NCI-H2196 treated with DMSO at 0.1 percent for 48 hours (cell line): Measurements from ENCODE around the gene SCARB1.

Experiments used
- DNase-seq: peaks from one replicate; lab custom pipeline; 2025; ENCODE audit not compliant: unreplicated experiment; lab: John Stamatoyannopoulos, UW

Gene SCARB1

DNA sequence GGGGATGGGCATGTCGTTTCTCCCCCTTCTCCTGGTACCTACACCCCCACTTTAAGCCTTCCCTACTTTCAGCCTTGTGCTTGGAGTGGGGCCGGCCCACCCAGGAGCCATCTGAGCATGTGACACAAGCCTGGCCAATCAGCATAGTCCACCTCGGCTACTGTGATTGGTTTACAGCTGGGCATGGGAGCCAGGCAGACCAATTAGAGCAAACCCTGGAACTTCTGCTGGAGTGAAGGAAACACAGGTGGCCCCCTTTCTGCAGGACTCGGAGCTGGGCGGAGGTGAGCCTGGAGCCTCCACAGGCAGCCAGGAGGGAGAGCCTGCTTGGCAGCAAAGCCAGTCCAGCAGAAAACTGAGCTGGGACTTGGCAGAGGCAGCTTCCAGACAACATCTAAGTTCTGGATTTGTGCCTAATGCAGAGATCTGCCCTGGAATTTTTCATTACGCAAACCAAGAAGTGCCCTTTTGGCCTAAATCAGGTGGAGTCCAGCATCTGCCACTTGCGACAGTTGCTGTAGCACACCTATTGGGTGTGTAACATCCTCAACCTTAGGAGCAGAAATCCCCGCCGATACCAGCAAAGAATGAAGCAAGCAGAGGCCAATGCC is 59.5 kb downstream of the SCARB1 start:
- DNase-seq: peak; percentile 66

- no peak for DNase-seq
Observed at GRCh38 chr12:124802361-124802760, 61.3 kb downstream of the SCARB1 start.

DNA sequence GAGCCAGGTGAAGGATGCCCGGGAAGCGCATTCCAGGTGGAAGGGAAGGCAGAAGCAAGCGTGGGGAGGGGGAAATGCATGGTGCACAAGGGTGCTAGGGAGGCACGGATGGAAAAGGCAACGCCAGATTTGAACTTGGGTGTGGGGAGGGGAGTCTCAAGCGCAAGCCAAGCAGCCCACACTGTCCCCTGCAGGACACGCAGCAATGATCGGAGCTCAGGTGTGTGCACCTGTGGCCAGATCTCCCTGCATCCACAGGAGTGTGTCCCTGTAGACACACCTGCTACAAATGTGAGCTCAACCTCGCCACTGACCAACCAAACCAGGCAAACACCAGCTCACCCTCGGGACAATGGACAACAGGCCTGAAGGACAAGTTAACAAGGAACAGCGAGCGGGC is 63.2 kb downstream of the SCARB1 start:
- no peak for DNase-seq

DNA sequence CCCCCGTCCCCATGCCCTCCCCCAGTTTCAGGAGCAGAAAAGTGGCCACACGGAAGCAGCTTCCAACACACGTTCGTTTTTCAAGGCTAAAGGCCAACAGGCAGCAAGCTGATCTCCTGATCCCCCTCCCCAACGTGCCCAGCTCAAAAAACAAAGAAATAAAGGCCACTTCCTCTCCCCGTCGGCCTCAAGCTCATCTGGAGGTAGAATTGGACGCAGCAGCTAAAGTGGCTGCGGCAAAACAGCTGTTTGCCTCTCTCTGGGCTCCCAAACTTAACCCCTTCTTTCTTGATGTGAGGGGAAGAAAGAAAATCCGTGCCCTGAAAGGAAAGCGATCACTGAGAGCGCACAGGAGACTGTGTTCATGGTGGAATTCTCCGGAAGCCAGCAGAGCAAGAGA is 66.3 kb downstream of the SCARB1 start:
- no peak for DNase-seq

DNA sequence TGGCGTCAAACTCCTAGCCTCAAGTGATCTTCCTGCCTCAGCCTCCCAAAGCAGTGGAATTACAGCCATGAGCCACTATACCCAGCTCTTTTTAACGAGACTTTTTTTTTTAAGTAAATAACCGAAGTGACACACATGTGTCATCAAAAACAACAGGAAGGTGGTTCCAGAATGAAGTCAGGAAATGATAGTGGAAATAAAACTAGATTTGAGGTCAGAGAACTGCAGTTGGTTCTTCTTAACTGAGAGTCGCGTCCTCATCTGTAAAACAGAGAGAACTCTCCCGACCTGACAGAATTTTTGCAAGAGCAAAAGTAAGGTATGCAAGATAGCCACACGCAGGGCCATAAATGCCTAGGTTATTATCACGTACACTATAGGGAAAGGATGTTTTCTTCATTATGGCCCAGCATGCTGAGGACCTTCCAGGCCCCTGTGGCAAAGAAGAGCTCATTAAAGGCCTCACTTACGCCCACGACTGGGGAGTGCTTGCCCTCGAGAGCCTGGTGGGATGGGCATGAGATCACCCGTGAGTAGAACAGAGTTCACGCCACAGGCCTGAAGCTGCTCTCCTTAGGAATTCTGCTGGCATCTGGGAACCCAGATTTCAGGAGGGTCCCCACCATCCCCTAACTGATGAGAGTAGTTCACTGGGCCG is 67.2 kb downstream of the SCARB1 start:
- no peak for DNase-seq

GRCh38 chr12:124795081-124795948 is 68.3 kb downstream of the SCARB1 start:
- DNase-seq: no peak

GRCh38 chr12:124792961-124793441 is 70.7 kb downstream of the SCARB1 start:
- no peak for DNase-seq

DNA sequence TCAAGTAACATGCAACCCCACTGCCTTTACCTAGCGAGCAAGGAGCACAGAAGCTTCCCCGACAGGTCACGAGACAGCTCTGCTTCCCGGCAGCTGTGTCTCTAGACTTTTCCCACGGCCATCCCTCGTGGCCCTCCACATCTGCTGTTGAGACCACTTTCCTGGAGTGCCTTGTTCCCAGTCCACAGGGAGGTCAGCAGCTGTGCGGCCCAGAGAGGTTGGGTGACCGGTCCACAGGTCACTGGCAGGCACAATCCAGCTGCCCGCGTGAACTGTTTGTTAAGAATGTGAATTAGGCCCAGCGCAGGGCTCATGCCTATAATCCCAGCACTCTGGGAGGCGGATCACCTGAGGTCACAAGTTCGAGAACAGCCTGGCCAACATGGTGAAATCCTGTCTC is 71.5 kb downstream of the SCARB1 start:
- no peak for DNase-seq

DNA sequence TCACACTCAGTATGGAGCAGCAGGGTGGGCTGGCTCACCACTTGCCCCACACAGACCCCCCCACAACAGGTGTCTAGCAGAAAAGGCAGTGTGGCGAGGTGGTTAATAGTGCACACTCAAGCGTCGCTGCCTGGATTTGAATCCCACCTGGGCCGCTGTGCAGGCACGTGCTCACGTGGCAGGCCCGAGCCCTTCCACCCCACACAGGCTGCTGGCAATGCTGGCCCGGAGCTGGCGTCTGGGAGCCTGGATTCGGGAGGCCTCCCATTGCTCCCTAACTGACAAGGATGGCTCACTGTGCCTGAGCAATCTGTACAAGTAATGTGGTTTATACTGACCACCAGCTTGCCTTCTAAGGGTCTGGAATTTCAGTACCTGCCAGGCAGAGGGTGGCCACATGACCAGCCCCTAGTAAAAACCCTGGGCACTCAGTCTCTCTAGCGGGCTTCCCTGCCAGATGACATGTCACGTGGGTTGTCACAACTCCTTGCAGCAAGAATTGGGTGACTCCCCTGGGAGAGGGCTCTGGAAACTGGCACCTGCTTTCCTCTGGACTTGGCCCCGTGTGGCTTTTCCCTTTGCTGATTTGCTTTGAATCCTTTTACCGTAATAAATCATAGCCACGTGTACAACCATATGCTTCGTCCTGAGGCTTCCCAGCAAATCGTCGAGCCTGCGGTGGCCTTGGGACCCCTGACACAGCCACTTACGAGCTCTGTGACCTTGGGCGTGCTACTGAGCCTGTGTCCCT is 72.8 kb downstream of the SCARB1 start:
- no peak for DNase-seq

DNA sequence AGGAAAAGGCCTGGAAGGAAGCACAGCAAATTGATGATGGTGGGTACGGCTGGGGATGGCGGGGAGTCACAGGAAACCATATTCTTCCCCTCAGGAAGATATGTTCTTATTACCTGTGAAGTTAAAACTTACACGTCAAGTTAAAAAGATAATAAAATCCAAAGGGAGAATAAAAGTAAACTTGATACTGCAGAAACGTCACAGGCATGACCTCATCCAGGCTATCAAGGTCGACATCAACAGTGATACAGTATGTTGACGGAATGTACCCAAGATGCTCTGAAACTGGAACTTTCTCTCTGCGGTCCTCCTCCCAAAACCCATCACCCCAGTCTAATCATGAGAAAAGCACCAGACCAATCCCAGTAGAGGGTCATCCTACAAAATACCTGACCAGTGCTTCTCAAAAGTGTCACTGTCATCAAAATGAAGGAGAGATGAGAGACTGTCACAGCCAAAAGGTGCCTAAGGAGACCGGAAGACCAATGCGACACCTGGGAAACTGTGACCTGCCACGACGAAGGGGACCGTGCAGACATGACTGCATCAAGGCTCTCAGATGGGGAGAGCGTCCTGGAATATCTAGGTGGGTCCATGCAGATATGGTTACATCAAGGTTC is 74.6 kb downstream of the SCARB1 start:
- DNase-seq: no peak

GRCh38 chr12:124786061-124786964 is 77.4 kb downstream of the SCARB1 start:
- peak; percentile 76 for DNase-seq

DNA sequence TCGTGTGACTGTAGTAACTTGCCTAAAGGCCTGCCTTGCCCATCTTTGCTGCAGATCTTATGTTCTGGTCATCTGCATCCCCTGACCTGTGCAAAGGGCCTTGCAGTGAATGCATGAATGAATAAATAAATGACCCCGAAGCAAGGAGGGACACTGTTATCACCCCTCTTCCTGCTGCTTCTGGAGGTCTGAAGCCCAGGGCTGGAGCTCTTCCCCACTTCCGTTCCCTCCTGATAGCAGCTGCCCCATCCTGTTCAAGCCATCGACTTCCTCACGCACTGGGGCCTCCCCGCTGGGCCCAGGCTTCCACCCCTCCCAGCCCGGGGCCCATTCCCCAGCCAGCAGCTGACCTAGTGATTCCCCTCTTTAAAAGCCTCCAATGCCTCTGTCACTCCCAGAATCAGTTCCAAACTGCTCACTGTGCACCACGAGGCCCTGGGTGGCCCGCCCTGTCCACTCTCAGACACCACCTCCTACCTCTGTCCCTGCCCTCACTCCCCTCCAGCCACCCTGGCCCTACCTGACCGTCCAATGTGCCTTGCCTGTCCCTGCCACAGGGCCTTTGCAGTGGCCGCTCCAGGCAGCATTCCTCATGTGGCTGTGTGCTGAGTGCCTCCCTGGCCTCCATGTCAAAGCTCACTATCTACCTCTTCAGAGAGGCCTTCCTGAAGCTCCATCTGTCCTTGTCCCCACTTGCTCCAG is 78.6 kb downstream of the SCARB1 start:
- no peak for DNase-seq

DNA sequence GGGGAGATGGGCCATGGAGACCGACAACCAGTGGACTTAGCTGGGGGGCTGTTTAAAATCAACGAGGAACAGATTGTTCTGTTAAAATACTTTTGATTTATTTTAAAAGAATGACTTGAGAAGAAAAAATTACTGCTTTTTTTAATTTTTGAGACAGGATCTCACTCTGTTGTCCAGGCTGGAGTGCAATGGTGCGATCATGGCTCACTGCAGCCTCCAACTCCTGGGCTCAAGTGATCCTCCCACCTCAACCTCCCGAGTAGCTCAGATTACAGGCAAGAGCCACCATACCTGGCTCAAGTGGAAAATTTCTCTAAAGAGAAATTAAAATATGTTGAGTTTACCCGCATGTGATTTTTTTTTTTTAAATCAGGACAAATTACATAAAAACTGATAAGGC is 80.6 kb downstream of the SCARB1 start:
- DNase-seq: no peak

DNA sequence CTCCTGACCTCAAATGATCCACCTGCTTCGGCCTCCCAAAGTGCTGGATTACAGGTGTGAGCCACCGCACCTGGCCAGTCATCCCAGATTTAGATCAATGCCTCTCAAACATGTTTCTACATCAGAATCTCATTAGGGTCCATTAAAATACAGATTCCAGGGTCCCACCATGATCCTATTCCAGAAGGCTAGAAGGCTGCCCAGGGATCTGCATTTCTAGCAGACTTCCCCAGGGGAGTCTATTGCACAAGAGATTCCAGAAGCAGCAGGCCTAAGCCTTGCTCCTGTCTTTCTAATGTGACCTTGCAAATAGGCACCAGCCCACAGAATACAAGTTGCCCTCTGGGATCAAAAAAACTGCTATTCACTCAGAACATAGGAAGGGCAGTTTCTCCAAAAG is 81.5 kb downstream of the SCARB1 start:
- no peak for DNase-seq

- no peak for DNase-seq
Observed at GRCh38 chr12:124780752-124781685, 82.6 kb downstream of the SCARB1 start.

DNA sequence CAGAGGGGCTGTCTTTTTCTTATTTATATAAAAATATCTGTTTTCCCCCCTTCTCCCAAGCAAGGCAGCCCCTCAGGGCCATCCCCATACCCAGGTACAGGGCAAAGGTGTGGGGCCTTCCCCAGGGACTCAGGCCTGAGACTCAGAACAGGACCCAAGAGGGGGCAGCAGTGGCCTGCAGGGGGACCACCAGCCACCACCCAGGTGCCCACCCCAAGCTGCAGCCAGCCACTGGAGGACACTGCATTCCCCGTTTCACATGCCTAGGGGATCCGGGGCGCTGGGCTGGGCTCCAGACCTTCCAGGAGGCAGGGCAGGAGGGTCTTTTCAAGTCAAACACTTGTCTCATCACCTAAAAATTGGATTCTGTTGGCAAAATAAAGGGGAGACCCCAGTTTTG is 83.3 kb downstream of the SCARB1 start:
- no peak for DNase-seq

DNA sequence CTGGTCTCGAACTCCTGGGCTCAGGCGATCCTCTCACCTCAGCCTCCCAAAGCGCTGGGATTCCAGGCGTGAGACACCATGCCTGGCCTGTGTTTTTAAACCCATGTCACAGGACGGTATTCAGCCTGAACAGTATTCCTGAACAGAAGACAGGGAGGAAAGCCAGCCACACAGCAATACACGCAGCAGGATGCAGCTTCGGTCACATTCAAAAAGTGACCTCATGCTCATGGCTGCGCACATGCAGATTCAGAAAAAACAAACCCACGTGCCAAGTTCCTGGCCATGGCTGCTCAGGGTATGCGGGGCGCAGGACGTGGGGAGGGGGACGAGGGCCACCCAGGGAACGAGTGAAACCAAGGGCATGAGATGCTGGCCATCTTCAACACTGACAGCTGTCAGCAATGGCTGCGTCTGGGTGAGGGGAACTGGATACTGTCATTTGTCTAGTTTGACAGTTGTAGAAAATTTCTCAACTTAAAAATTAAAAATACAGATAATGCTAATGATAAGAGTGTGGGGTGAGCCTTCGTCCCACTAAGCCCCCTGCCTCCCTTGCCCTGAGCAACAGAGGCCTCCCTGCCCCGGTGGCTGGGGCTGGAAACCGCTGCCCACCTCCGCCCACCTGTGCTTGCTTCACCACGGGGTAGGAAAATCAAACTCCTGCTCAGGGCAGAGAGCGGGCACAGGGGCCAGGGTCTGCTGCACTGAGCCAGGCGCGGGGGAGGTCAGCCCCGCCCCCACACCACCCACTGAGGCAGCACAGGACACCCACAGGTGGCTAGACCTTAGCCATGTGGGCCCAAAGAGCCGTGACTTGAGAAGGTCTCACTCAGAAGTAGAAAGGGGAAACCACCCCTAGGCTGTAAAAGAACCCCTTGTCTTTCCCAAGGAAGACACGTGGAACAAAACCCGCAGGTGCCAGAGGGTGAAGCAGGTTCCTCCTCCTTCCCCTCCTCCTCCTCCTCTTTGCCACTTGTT is 84.2 kb downstream of the SCARB1 start:
- DNase-seq: no peak
